Liver (tissue), 9 donors: ENCODE measurements around the gene N4BP2. TPM values are rescaled to one million over a fixed set of nuclear protein-coding genes. Genes with fewer than 3 reads are reported as not detected.

Experiments
- DNase-seq: peaks from one replicate; pipeline ENCODE4 v3.0.0-alpha.2; 2017; ENCODE audit warnings: low spot score
- H3K27ac ChIP-seq, 2 donors: one replicate each; pipeline ENCODE4 v1.7.0; 2013; ENCODE audit warnings: inconsistent platforms in 2 of 2, low read length in 2 of 2, control low read depth in 1 of 2, low read depth in 1 of 2, mild to moderate bottlenecking in 1 of 2
- H3K27me3 ChIP-seq, 4 donors: one replicate each; pipeline versions ENCODE4 v1.6.1 to v1.7.0; 2013; ENCODE audit warnings: low read length in 3 of 4, inconsistent platforms in 1 of 4, mild to moderate bottlenecking in 1 of 4, moderate library complexity in 1 of 4; ENCODE audit not compliant: control insufficient read depth in 4 of 4, insufficient read depth in 4 of 4
- H3K36me3 ChIP-seq, 4 donors: one replicate each; pipeline versions ENCODE4 v1.6.1 to v1.7.0; 2013; ENCODE audit warnings: low read length in 3 of 4, mild to moderate bottlenecking in 3 of 4, low read depth in 1 of 4, moderate library complexity in 1 of 4; ENCODE audit not compliant: control insufficient read depth in 4 of 4, insufficient read depth in 3 of 4
- H3K4me1 ChIP-seq, 4 donors: one replicate each; pipeline versions ENCODE4 v1.6.1 to v1.7.0; 2013; ENCODE audit warnings: low read length in 3 of 4, mild to moderate bottlenecking in 3 of 4, moderate library complexity in 1 of 4; ENCODE audit not compliant: control insufficient read depth in 4 of 4, insufficient read depth in 4 of 4
- H3K4me3 ChIP-seq, 3 donors: one replicate each; pipeline versions ENCODE4 v1.6.1 to v1.7.0; 2013; ENCODE audit warnings: low read length in 3 of 3, control low read depth in 1 of 3, low read depth in 1 of 3, mild to moderate bottlenecking in 1 of 3
- H3K9ac ChIP-seq, 2 donors: one replicate each; pipeline ENCODE4 v1.7.0; 2013; ENCODE audit warnings: low read length in 2 of 2, mild to moderate bottlenecking in 2 of 2, moderate library complexity in 2 of 2, control low read depth in 1 of 2, low read depth in 1 of 2
- H3K9me3 ChIP-seq, 4 donors: one replicate each; pipeline versions ENCODE4 v1.6.1 to v1.7.0; 2013; ENCODE audit warnings: low read length in 3 of 4; ENCODE audit not compliant: control insufficient read depth in 4 of 4
- ATF3 ChIP-seq: IDR thresholded peaks from 2 replicates; pipeline ENCODE4 v1.6.1; 2016; ENCODE audit warnings: antibody characterized with exemption
- CTCF ChIP-seq: fragments of 150-350 bp; IDR thresholded peaks from 2 replicates; pipeline ENCODE4 v1.5.1; 2017; ENCODE audit warnings: improper control_type of control experiment, low read depth, low read length; ENCODE audit not compliant: missing input control
- EGR1 ChIP-seq, 2 donors: IDR thresholded peaks; 2 replicates each; pipeline ENCODE4 v1.6.1; 2016 to 2018; ENCODE audit warnings: antibody characterized with exemption in 2 of 2, low read depth in 2 of 2
- FOXA1 ChIP-seq: IDR thresholded peaks from 2 replicates; pipeline ENCODE4 v1.6.1; 2016; ENCODE audit warnings: antibody characterized with exemption
- FOXA2 ChIP-seq: IDR thresholded peaks from 2 replicates; pipeline ENCODE4 v1.6.1; 2016; ENCODE audit warnings: antibody characterized with exemption
- GABPA ChIP-seq, 2 donors: IDR thresholded peaks in 1 of 2; conservative IDR thresholded peaks in 1 of 2; 2 replicates each; pipeline ENCODE4 v1.6.1; 2016; ENCODE audit warnings: antibody characterized with exemption in 2 of 2, mild to moderate bottlenecking in 1 of 2, moderate library complexity in 1 of 2
- HNF4A ChIP-seq, 2 donors: conservative IDR thresholded peaks; 2 replicates each; pipeline ENCODE4 v1.6.1; 2016; ENCODE audit warnings: antibody characterized with exemption in 2 of 2, mild to moderate bottlenecking in 2 of 2
- HNF4G ChIP-seq: IDR thresholded peaks from 2 replicates; pipeline ENCODE4 v1.6.1; 2016; ENCODE audit warnings: antibody characterized with exemption
- JUND ChIP-seq, 2 donors: IDR thresholded peaks; 2 replicates each; pipeline ENCODE4 v1.6.1; 2016; ENCODE audit warnings: antibody characterized with exemption in 2 of 2
- MAX ChIP-seq: IDR thresholded peaks from 2 replicates; pipeline ENCODE4 v1.6.1; 2016; ENCODE audit warnings: antibody characterized with exemption
- NR2F2 ChIP-seq: IDR thresholded peaks from 2 replicates; pipeline ENCODE4 v1.6.1; 2016; ENCODE audit warnings: antibody characterized with exemption
- RAD21 ChIP-seq, 2 donors: IDR thresholded peaks; 2 replicates each; pipeline ENCODE4 v1.6.1; 2016; ENCODE audit warnings: antibody characterized with exemption in 2 of 2, mild to moderate bottlenecking in 2 of 2
- REST ChIP-seq: IDR thresholded peaks from 2 replicates; pipeline ENCODE4 v1.6.1; 2016; ENCODE audit warnings: antibody characterized with exemption, mild to moderate bottlenecking
- RXRA ChIP-seq, 2 donors: IDR thresholded peaks; 2 replicates each; pipeline ENCODE4 v1.6.1; 2017 to 2018; ENCODE audit warnings: antibody characterized with exemption in 2 of 2, mild to moderate bottlenecking in 1 of 2
- SP1 ChIP-seq: IDR thresholded peaks from 2 replicates; pipeline ENCODE4 v1.6.1; 2018; ENCODE audit warnings: antibody characterized with exemption, mild to moderate bottlenecking
- TAF1 ChIP-seq: conservative IDR thresholded peaks from 2 replicates; pipeline ENCODE4 v1.6.1; 2016; ENCODE audit warnings: antibody characterized with exemption, mild to moderate bottlenecking
- YY1 ChIP-seq: IDR thresholded peaks from 2 replicates; pipeline ENCODE4 v1.6.1; 2016; ENCODE audit warnings: antibody characterized with exemption, mild to moderate bottlenecking
- ZBTB33 ChIP-seq: IDR thresholded peaks from 2 replicates; pipeline ENCODE4 v1.6.1; 2016; ENCODE audit warnings: antibody characterized with exemption
- WGBS: extraction: QIAGEN DNeasy Blood & Tissue Kit; methylation state at CpG from one replicate; pipeline ENCODE4 v1.1.7; 2013; 5-methylcytosine and 5-hydroxymethylcytosine counted together
- polyA plus RNA-seq, 2 donors: library from polyadenylated mRNA; stranded (reverse) in 1 of 2; unstranded in 1 of 2; fragments of 200-250 nt in 1 of 2; fragments of >200 nt in 1 of 2; fragmentation: Nextera tagmentation in 1 of 2; extraction: Ambion mirVana in 1 of 2; gene quantifications; one replicate each; pipeline versions ENCODE4 v1.2.1 to v1.2.3, GENCODE V29; 2013 to 2015
- total RNA-seq, 2 donors: library from RNA; depleted of rRNA; stranded (reverse); fragments of >200 nt; gene quantifications; one replicate each; pipeline ENCODE4 v1.2.3, GENCODE V29; 2014
- donor health status: healthy.
- donor health status: healthy.
- donor health status: healthy.
- donor health status: healthy.
- donor health status: healthy.

Gene N4BP2
- total and polyA plus RNA-seq, 4 donors, result 2.3 to 19.9 (median 11.0) TPM

- Histone ChIP-seq H3K27ac (no peak overlapping the region), H3K27me3 (no peaks in the 10 kb centered on the region), H3K36me3 (peaks cover 0 to 3% (median 0%) of the 10 kb centered on the region in 4 donors), H3K9me3 (no peaks in the 10 kb centered on the region), H3K4me3 (no peak overlapping the region), H3K4me1 (peaks cover 3 to 10% (median 7%) of the 10 kb centered on the region in 4 donors), H3K9ac (no peak overlapping the region)
- no peak for DNase-seq
- TF ChIP-seq JUND (IDR thresholded peaks at IDR 0.05) (no peak), NR2F2 (no peak), ATF3 (no peak), EGR1 (IDR thresholded peaks at IDR 0.05; ENCODE audit: low read depth in 2 of 2) (no peak), HNF4A (conservative IDR thresholded peaks at IDR 0.05) (no peak), HNF4G (no peak), FOXA1 (no peak), FOXA2 (no peak), ZBTB33 (no peak), MAX (no peak), GABPA (IDR thresholded peaks at IDR 0.05 in 1 of 2, conservative IDR thresholded peaks at IDR 0.05 in 1 of 2) (no peak), RAD21 (IDR thresholded peaks at IDR 0.05) (no peak), TAF1 (no peak), SP1 (no peak), YY1 (no peak), CTCF (no peak), RXRA (IDR thresholded peaks at IDR 0.05) (no peak)
- 98% methylated on average over 24 of the region's 24 CpGs for WGBS
Observed at GRCh38 chr4:40043786-40044185, 12.9 kb upstream of the N4BP2 start.

GRCh38 chr4:40046311-40046980, 10.2 kb upstream of the N4BP2 start:
- H3K27ac ChIP-seq, result peak overlapping the region; percentile 2 to 75
- WGBS, result 43% methylated on average over 8 of the region's 8 CpGs
- peak; percentile 89 for TF ChIP-seq YY1
- peak; percentile 78 for TF ChIP-seq FOXA2
- TF ChIP-seq GABPA (IDR thresholded peaks at IDR 0.05 in 1 of 2, conservative IDR thresholded peaks at IDR 0.05 in 1 of 2), result peak in 1 of 2 donors; percentile 44
- TF ChIP-seq REST, result peak; percentile 73
- peak; percentile 36 for TF ChIP-seq CTCF
- TF ChIP-seq EGR1 (IDR thresholded peaks at IDR 0.05; ENCODE audit: low read depth in 2 of 2), result peak; percentile 74 to 88
- TF ChIP-seq JUND (IDR thresholded peaks at IDR 0.05), result peak; percentile 82 to 98
- TF ChIP-seq HNF4A (conservative IDR thresholded peaks at IDR 0.05), result peak; percentile 91 to 93
- peak; percentile 94 to 95 for TF ChIP-seq RXRA (IDR thresholded peaks at IDR 0.05)
- TF ChIP-seq MAX, result peak; percentile 70
- no peak for TF ChIP-seq TAF1
- TF ChIP-seq HNF4G, result no peak

More at GRCh38 chr4:40046311-40046980, 10.2 kb upstream of the N4BP2 start:
- no peak overlapping the region for H3K4me3 ChIP-seq
- no peaks in the 10 kb centered on the region for H3K27me3 ChIP-seq
- no peak overlapping the region for H3K9ac ChIP-seq
- peaks cover 3 to 22% (median 13%) of the 10 kb centered on the region in 4 donors for H3K4me1 ChIP-seq
- H3K9me3 ChIP-seq, result no peaks in the 10 kb centered on the region
- peak; percentile 56 for DNase-seq
- H3K36me3 ChIP-seq, result peaks cover 0 to 3% (median 0%) of the 10 kb centered on the region in 4 donors
